K562 (cell line): ENCODE measurements around the gene REC8. TPM values are rescaled to one million over a fixed set of nuclear protein-coding genes. Genes with fewer than 3 reads are reported as not detected.

Source experiments
- CCNT2 ChIP-seq: IDR thresholded peaks from 2 replicates; pipeline ENCODE4 v1.6.1; 2011; ENCODE audit warnings: borderline replicate concordance, low read depth, mild to moderate bottlenecking, moderate library complexity, mixed read lengths, low read length; ENCODE audit not compliant: insufficient read length; ENCODE audit errors: extremely low read depth
- CEBPG ChIP-seq, 3 experiments: fragments of 200-800 bp in 1 of 3; sonication (Bioruptor generic) in 1 of 3; sonication (generic) in 1 of 3; formaldehyde crosslinking in 1 of 3; IDR thresholded peaks in 2 of 3; conservative IDR thresholded peaks in 1 of 3; 2 replicates each; pipeline versions ENCODE4 v1.6.1 to v1.8.0; 2016 to 2022; ENCODE audit warnings: missing compliant biosample characterization in 2 of 3, missing genetic modification characterization in 2 of 3, mild to moderate bottlenecking in 1 of 3, missing genetic modification reagents in 1 of 3
- GATAD2A ChIP-seq: fragments of 450-650 bp; IDR thresholded peaks from 2 replicates; pipeline ENCODE4 v1.6.1; 2017
- GMEB1 ChIP-seq: fragments of 250-450 bp; sonication (Bioruptor Pico); IDR thresholded peaks from 2 replicates; pipeline ENCODE4 v1.4.0; 2020; ENCODE audit warnings: mild to moderate bottlenecking
- IRF2 ChIP-seq: sonication (generic); formaldehyde crosslinking; IDR thresholded peaks from 2 replicates; pipeline ENCODE4 v1.8.1; 2022; ENCODE audit warnings: mild to moderate bottlenecking, missing genetic modification reagents
- KDM2B ChIP-seq: fragments of 250-450 bp; sonication (Bioruptor Pico); IDR thresholded peaks from 2 replicates; pipeline ENCODE4 v1.8.0; 2021; ENCODE audit warnings: mild to moderate bottlenecking, moderate library complexity
- MAZ ChIP-seq, 2 experiments: fragments of 450-650 bp in 1 of 2; sonication (generic) in 1 of 2; formaldehyde crosslinking; IDR thresholded peaks in 1 of 2; conservative IDR thresholded peaks in 1 of 2; 2 replicates each; pipeline versions ENCODE4 v1.4.0 to v1.5.0; 2020; ENCODE audit warnings: mild to moderate bottlenecking in 1 of 2, missing genetic modification reagents in 1 of 2
- MXD1 ChIP-seq: fragments of 250-450 bp; sonication (Bioruptor Pico); IDR thresholded peaks from 2 replicates; pipeline ENCODE4 v1.8.0; 2021; ENCODE audit warnings: borderline replicate concordance, mild to moderate bottlenecking, moderate library complexity; ENCODE audit not compliant: poor library complexity, severe bottlenecking
- MXI1 ChIP-seq: IDR thresholded peaks from 2 replicates; pipeline ENCODE4 v1.6.1; 2011; ENCODE audit warnings: low read depth, mild to moderate bottlenecking, improper control_type of control experiment, low read length
- NCOR1 ChIP-seq: fragments of 450-650 bp; IDR thresholded peaks from 2 replicates; pipeline ENCODE4 v1.6.1; 2016; ENCODE audit warnings: mild to moderate bottlenecking, moderate library complexity
- NELFE ChIP-seq: IDR thresholded peaks from 2 replicates; pipeline ENCODE4 v1.6.1; 2011; ENCODE audit warnings: mild to moderate bottlenecking; ENCODE audit not compliant: insufficient read depth, insufficient read length
- SFPQ ChIP-seq: fragments of 200-400 bp; formaldehyde crosslinking; IDR thresholded peaks from 2 replicates; pipeline ENCODE4 v1.6.1; 2017; ENCODE audit warnings: mild to moderate bottlenecking, low read depth, low read length, moderate library complexity
- TSC22D4 ChIP-seq: fragments of 450-650 bp; IDR thresholded peaks from 2 replicates; pipeline ENCODE4 v1.6.1; 2016; ENCODE audit warnings: missing genetic modification characterization, missing biosample characterization, control low read depth
- U2AF1 ChIP-seq: fragments of 200-400 bp; formaldehyde crosslinking; optimal IDR thresholded peaks from 2 replicates; pipeline ENCODE3; 2017; ENCODE audit warnings: mild to moderate bottlenecking, low read depth, low read length, moderate library complexity
- ZBTB49 ChIP-seq: sonication (generic); formaldehyde crosslinking; IDR thresholded peaks from 2 replicates; pipeline ENCODE4 v1.8.0; 2022; ENCODE audit warnings: missing genetic modification reagents, mild to moderate bottlenecking, borderline replicate concordance
- ZKSCAN8 ChIP-seq: fragments of 200-800 bp; sonication (Bioruptor generic); IDR thresholded peaks from 2 replicates; pipeline ENCODE4 v1.6.1; 2016; ENCODE audit warnings: missing genetic modification characterization, missing compliant biosample characterization
- ZNF584 ChIP-seq: fragments of 200-800 bp; sonication (Bioruptor generic); IDR thresholded peaks from 2 replicates; pipeline ENCODE4 v1.6.1; 2016; ENCODE audit warnings: low read depth, mild to moderate bottlenecking, missing genetic modification characterization, missing compliant biosample characterization
- ZNF830 ChIP-seq: fragments of 250-450 bp; sonication (Bioruptor Pico); IDR thresholded peaks from 2 replicates; pipeline ENCODE4 v1.5.0; 2021; ENCODE audit warnings: mild to moderate bottlenecking
- polyA plus RNA-seq, 8 experiments: library from polyadenylated mRNA; depleted of rRNA in 4 of 8; stranded (reverse) in 5 of 8; unstranded in 3 of 8; fragments of >200 nt; fragmentation: Nextera tagmentation in 2 of 8; fragmentation: Illumina TruSeq in 1 of 8; extraction: Ambion mirVana in 2 of 8; extraction: Trizol in 1 of 8; gene quantifications; 2 replicates each; pipeline versions ENCODE4 v1.2.1 to v1.2.3, GENCODE V29; 2011 to 2014; ENCODE audit warnings: inconsistent platforms in 1 of 8, missing spikeins in 1 of 8
- total RNA-seq, 7 experiments: library from RNA; depleted of rRNA in 6 of 7; stranded (reverse); fragments of >200 nt in 6 of 7; fragmentation: Illumina TruSeq in 2 of 7; extraction: Trizol in 2 of 7; gene quantifications; 2 replicates each; pipeline versions ENCODE4 v1.2.1 to v1.2.3, GENCODE V29; 2011 to 2021; ENCODE audit warnings: low replicate concordance in 1 of 7

REC8 gene
- total and polyA plus RNA-seq, 9 of the 15 experiments (the other 6 are each of a cell fraction or from before 2014, with no cell fraction given) = 0.11 to 2.5 (median 0.85) TPM

GRCh38 chr14:24212924-24213865 is 41.3 kb downstream of the REC8 start, which contains the start of gene CHMP4A (continued):
- no peak for TF ChIP-seq ZKSCAN8 (CRISPR knock-in tag)
- no peak for TF ChIP-seq NELFE
- no peak for TF ChIP-seq TSC22D4 (tag)
- TF ChIP-seq SFPQ = no peak
- TF ChIP-seq IRF2 (CRISPR knock-in tag) = no peak
- TF ChIP-seq GATAD2A = no peak
- TF ChIP-seq NCOR1 = peak; percentile 61
- peak; percentile 63; the same call in 1 of the 2 replicates for TF ChIP-seq CEBPG (CRISPR knock-in tag; IDR thresholded peaks at IDR 0.05)
- peak in 1 of 2 experiments; percentile 27; a peak in 1 of 4 replicates for TF ChIP-seq CEBPG (tag; conservative IDR thresholded peaks at IDR 0.05 in 1 of 2, IDR thresholded peaks at IDR 0.05 in 1 of 2)
- no peak for TF ChIP-seq GMEB1 (CRISPR knock-in tag)
- TF ChIP-seq MXD1 (CRISPR knock-in tag) = no peak
- no peak for TF ChIP-seq MXI1
- TF ChIP-seq MAZ (CRISPR knock-in tag; conservative IDR thresholded peaks at IDR 0.05 in 1 of 2, IDR thresholded peaks at IDR 0.05 in 1 of 2) = peak; percentile 33 to 85; a peak in 2 of 4 replicates
- TF ChIP-seq ZNF584 (CRISPR knock-in tag) = no peak
- TF ChIP-seq CCNT2 = peak; percentile 57
- TF ChIP-seq ZBTB49 = no peak
- TF ChIP-seq KDM2B (CRISPR knock-in tag) = no peak
- TF ChIP-seq U2AF1 = no peak
- no peak for TF ChIP-seq ZNF830 (CRISPR knock-in tag)
